NCI-H2029 (cell line): Measurements from ENCODE around the gene CCDC127.
"Not testable (repeated sequence)": the region's sequence is repeated elsewhere in the genome, so short reads cannot be mapped to it uniquely, and the experiment has no call there.

Experiments used
- DNase-seq: peaks from one replicate; lab custom pipeline; 2025; lab: John Stamatoyannopoulos, UW

Gene CCDC127, protein sequence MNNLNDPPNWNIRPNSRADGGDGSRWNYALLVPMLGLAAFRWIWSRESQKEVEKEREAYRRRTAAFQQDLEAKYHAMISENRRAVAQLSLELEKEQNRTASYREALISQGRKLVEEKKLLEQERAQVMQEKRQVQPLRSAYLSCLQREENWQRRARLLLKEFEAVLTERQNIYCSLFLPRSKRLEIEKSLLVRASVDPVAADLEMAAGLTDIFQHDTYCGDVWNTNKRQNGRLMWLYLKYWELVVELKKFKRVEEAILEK

DNA sequence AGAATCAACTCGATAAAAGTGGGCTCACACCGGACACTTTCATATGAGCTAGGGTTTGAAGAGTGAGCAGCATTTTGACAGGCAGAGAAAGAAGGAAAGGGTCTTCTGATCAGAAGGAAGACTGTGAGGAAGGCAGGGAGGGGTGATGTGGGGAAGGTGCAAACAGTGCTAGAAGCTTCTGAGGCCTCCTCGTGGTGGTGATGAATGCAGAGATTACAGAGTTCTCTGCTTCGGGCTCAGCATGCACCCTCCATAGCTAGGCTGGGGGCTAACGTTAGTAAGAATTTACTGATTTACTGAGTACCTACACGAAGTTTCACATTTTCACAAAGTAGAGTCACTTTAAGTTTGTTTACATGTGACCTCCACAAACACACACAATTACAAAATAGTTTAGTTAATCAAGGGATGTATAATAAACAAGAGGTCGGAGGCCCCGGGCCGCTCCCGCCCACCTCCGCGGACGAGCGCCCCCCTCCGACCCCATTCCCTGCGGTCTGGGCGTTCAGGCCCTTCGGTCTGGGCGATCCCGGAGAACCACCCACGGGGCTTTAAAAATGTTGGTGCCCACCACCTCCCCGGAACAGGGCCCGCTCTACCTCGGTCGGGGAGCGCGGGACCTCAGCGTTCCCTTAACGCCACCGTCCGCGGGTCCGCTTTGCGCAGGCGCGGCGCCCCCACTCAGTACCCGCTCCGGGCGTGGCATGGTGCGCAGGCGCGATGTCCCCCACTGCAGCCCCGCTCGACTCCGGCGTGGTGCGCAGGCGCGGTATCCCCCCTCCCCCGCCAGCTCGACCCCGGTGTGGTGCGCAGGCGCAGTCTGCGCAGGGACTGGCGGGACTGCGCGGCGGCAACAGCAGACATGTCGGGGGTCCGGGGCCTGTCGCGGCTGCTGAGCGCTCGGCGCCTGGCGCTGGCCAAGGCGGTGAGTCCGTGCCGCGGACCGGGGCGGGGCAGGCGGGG lies at the start of gene CCDC127, which contains the start of gene SDHA:
Gene CCDC127 (minus strand): TSS at position 660 of the 963 bp plus-strand sequence. CDS start 1,304 bp downstream, outside the sequence.
Gene SDHA (plus strand): TSS at position 827 of the 963 bp plus-strand sequence. CDS start 36 bp downstream, at position 863.
- peak; percentile 93 for DNase-seq

DNA sequence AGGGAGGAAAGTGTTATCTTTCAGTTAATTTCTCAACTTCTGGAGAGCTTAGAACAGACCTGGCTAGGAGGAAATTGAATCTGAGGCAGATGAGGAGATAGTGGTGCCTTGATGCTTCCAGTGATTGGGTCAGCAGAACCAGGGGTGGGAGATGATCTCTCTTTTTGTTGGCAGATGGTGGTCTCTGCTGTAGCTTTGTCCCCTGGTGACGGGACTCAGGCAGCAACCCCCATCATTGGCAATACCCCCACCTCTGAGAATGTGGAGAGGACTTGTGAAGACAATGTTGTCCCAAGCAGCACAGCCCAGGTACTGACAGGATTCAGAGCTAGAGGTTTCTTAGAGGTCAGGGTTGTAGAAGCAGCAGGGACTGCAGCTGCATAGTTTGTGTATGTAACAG lies 49.8 kb upstream of the CCDC127 start:
- no peak for DNase-seq

DNA sequence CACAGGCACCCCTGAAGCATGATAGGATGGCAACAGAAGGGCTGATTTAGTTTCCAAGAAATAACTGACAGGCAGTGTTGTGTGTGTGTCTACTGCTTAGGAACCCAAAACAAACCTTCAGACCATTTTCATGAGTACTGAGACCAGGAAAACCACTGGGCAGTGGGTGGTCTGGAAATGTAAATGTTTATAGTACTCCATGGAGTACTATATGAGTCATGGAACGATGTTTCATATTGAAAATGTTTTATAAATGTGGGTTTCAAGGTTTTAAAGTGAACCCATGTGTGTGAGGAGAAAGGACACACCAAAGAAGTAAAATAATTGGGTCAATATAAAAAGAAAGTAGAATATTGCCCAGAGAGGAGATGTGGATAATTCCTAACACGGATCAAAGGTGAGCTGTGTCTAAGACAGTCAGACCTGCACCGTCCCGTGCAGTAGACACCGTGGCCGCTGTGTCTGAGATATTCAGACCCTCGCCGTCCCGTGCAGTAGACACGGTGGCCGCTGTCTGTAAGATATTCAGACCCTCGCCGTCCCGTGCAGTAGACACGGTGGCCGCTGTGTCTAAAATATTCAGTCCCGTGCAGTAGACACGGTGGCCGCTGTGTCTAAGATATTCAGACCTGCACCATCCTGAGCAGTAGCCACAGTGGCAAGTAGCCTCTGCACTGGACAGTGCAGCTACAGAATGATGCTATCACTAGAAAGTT lies 48.5 kb upstream of the CCDC127 start:
- not testable (repeated sequence) for DNase-seq

DNA sequence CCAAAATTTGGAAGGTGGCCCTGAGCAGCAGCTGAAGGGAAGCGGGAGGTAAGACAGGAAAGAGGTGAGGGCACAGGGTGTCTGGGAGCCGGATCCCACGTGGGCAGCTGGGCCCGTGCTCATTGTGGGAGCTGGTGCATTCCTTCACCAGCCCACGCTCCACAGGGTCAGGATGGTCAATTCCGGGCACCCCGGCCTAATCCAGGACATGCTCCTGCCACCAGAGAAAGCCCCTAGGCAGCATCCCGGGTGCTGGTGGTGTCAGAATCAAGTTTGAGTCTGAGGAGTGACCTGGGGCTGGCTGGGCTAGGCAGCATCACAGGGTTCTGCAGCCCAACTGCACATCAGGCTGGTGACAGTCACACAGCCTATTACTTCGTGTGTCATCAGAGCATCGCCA lies 46.4 kb upstream of the CCDC127 start:
- no peak for DNase-seq

DNA sequence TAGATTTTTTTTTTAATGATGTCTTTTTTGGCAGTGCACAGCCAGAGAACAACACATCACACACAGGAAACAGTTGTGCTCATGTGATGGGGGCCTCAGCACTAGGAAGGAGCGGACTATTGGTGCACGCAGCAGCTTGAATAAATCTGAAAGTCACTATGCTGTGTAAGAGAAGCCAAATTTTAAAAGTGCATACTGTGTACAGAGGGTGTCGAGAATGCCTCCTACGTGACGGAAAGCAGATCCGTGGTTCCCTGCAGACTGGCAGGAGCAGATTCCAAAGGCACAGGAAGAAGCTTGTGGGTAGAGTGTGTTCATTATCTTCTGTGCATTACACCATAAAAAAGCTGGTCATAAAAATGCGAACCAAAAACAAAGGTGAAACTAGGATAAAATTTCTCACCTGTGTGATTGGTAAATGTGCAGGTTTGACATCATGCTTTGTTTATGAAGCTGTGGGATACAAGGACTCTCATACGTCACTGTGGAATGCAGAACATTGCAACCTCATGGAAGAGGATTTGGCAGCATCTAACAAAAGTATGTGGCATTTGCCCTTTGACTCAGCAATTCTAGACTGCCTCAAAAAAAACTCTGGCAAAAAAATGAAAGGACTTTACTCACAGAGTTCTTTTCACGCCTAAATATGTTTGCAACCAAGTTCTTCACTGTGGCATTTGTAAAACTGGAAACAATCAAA lies 45.5 kb upstream of the CCDC127 start:
- DNase-seq = not testable (repeated sequence)

DNA sequence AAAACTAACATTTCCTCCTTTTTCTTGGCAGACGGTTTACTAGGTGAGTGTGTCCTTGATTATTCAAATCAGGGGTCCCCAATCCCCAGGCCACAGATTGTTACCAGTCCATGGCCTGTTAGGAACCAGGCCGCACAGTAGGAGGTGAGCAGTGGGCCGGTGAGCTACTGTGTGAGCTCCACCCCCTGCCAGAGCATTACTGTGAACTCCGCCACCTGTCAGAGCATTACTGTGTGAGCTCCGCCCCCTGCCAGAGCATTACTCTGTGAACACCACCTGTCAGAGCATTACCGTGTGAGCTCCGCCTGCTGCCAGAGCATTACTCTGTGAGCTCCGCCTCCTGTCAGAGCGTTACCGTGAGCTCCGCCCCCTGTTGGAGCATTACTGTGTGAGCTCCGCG lies 39.2 kb upstream of the CCDC127 start:
- DNase-seq = no peak

DNA sequence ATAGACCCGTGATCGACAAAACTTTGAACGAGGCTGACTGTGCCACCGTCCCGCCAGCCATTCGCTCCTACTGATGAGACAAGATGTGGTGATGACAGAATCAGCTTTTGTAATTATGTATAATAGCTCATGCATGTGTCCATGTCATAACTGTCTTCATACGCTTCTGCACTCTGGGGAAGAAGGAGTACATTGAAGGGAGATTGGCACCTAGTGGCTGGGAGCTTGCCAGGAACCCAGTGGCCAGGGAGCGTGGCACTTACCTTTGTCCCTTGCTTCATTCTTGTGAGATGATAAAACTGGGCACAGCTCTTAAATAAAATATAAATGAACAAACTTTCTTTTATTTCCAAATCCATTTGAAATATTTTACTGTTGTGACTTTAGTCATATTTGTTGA lies 38.4 kb upstream of the CCDC127 start:
- not testable (repeated sequence) for DNase-seq

DNA sequence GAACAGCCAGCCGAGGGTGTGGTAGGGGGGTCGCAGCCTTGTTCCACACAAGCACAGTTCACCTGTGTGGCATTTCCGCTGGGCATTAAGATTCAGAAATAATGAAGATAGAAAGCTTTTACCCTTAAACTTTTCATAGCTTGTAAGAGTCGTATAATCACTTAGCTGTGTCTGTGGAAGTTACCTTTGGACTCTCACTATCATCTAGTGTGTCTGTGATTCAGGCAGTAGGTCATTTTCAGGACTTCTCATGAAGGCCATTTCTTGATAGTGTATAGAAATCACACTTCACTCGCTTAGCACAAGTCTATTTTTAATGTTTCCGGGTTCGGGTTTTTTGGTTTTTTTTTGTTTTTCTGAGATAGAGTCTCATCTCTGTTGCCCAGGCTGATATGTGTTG lies 37.2 kb upstream of the CCDC127 start:
- DNase-seq = not testable (repeated sequence)

DNA sequence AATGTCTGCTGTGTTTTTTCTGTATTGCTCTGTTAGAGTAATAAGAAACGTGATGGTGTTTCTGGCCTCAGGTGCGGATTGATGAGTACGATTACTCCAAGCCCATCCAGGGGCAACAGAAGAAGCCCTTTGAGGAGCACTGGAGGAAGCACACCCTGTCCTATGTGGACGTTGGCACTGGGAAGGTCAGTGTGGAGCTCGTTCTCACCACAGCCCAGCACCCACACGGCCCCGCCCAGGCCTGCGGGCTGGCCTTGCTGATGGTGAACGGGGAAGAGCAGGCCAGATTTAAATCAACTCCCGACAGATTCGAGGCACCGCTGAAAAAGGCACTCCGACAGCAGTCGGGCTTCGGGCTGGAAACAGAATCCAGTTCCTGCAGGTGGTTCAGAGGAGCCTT lies 36.4 kb upstream of the CCDC127 start:
- not testable (repeated sequence) for DNase-seq

DNA sequence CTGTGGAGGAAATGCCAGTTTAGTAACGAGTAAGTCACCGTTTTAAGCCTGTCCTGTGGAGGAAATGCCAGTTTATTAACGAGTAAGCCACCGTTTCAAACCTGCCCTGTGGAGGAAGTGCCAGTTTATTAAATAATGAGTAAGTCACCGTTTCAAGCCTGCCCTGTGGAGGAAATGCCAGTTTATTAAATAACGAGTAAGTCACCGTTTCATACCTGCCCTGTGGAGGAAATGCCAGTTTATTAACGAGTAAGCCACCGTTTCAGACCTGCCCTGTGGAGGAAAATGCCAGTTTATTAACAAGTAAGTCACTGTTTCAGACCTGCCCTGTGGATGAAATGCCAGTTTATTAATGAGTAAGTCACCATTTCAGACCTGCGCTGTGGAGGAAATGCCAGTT lies 34.6 kb upstream of the CCDC127 start:
- DNase-seq = peak; percentile 7

DNA sequence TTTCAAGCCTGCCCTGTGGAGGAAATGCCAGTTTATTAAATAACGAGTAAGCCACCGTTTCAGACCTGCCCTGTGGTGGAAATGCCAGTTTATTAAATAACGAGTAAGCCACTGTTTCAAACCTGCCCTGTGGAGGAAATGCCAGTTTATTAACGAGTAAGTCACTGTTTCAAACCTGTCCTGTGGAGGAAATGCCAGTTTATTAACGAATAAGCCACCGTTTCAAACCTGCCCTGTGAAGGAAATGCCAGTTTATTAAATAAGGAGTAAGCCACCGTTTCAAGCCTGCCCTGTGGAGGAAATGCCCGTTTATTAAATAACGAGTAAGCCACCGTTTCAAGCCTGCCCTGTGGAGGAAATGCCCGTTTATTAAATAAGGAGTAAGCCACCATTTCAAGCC lies 34.0 kb upstream of the CCDC127 start:
- peak; percentile 3 for DNase-seq

DNA sequence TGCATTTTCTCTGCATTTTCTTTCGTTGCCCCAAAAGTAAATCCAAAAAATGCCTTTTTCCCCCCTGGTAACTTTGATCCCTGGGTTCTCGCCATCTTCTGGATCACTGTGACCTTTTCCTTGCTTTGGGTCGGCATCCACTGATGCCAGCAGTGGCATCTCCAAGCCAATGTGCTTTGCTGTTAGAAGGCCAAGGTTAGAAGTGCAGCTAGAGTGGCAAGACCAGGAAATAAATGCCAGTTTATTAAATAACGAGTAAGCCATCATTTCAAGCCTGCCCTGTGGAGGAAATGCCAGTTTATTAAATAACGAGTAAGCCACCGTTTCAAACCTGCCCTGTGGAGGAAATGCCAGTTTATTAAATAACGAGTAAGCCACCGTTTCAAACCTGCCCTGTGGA lies 33.6 kb upstream of the CCDC127 start:
- DNase-seq = peak; percentile 30

DNA sequence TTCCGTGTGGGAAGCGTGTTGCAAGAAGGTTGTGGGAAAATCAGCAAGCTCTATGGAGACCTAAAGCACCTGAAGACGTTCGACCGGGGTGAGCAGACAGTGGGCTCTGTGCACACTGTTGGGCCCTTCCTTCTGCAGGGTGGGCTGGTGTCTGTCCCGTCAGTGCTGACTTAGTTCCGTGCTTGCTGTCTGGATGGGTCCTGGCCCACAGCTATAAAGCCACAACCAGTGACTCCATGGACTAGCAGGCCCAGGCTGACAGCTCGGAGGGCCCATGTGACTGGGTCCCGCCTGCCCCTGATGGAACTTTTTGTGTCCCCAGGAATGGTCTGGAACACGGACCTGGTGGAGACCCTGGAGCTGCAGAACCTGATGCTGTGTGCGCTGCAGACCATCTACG lies 33.1 kb upstream of the CCDC127 start:
- DNase-seq = not testable (repeated sequence)

DNA sequence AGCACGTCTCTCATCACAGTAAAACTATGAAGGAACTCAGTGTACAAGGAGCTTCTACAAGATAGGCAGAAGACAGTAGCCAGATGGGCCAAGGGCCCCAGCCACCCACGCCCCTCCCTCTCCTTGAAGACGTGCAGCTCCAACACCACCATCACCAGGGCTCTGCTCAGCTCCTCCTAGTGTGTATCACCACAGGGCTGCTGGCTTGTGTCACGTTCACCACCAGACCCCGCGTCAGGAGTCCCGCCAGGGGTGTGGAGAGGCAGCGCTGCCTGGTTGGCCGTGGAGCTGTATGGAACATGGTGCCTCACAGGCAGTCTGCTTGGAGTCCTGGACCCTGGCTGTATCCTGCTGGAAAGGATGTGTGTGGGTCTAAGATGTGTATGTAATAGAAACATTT lies 32.4 kb upstream of the CCDC127 start:
- DNase-seq = not testable (repeated sequence)

DNA sequence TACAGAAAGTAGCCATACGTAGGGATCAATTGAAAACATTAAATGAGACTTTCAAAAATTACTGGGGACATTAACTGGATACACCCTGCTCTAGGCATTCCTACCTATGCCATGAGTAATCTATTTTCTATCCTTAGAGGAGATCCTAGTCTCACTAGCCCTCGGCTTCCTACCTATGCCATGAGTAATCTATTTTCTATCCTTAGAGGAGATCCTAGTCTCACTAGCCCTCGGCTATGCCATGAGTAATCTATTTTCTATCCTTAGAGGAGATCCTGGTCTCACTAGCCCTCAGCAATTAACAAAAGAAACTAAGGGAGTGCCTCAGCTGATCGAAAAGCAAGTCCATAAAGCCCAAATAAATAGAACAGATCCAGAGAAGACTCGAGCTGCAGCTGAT lies 27.8 kb upstream of the CCDC127 start:
- not testable (repeated sequence) for DNase-seq

DNA sequence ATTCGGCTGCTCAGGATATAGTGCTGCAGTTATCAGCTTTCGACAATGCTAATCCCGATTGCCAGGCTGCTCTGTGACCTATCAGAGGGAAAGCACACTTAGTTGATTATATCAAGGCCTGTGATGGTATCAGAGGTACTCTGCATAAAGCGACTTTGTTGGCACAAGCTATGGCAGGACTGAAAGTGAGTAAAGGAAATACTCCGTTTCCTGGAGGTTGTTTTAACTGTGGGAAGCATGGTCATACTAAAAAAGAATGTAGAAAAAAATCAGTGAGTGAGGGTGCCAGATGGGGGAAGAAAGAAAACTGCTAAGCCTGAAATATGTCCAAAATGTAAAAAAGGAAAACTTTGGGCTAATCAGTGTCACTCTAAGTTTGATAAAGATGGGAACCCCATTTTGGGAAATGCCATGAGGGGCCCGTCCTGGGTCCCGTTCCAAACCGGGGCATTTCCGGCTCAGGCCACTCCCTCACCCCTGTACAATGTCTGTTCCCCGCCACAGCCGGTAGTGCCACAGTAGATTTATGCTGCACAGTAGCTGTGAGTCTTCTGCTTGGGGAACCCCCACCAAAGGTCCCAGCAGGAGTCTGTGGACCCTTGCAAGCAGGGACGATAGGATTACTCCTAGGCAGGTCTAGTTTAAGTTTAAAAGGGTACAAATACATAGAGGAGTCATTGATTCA lies 25.9 kb upstream of the CCDC127 start:
- not testable (repeated sequence) for DNase-seq

DNA sequence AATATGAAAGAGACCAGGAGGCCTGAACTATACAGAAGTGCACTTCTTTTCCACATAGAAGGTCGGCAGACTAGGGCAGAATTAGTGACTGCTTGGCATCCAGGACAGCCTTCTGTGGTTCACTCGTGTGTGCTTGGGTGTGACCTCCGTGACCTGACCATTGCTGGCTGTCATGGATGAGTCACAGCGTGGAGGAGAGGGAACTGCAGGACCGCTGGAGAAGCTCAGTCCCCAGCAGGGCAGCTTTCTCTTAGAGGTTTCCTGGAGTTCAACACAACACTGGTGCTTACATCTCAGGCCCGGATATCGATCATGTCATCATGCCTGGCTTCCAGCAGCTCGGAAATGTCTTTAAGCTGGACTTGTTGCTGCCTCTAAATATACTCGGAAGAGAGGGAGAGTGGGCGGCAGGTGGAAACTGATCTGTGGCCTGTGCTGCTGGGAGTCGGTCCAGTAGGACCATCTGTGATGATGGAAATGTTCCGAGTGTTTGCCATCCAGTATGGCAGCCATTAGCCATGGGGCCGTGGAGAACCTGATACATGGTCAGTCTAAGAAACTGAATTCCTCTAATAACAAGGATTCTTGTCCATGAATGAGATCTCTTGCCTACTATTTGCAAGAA lies 23.2 kb upstream of the CCDC127 start:
- DNase-seq = not testable (repeated sequence)

DNA sequence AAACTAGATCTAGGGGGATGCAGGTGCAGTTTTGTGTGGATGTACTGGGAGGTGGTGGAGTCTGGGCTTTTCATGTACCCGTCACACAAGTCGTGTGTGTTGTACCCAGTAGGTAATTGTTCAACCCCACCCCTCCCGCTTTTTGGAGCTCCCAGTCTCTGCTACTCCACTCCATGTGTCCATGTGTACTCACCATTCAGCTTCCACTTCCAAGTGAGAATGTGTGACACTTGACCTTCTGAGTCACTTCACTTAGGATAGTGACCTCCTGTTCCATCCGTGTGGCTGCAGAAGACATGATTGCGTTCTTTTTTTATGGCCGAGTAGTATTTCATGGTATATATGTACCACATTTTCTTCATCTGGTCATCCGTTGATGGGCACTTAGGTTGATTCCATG lies 22.6 kb upstream of the CCDC127 start:
- DNase-seq = not testable (repeated sequence)

DNA sequence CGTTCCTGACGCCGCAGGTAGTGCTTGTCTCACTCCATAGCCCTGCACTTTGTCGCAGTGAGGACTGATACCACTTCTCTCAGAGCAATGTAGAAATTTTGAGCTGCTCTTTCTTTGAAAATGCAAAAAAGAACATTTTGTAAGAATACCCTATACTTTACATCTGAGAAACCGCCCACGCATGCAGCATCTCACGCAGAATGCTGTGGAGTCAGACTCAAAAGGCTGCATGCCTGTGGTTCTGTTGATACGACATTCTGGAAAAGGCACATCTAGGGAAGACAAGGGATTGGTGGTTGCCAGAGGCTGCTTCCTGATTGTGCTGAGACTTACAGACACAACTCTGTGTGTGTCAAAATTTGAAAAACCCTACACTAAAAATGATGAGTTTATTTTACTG lies 20.0 kb upstream of the CCDC127 start:
- DNase-seq = not testable (repeated sequence)

DNA sequence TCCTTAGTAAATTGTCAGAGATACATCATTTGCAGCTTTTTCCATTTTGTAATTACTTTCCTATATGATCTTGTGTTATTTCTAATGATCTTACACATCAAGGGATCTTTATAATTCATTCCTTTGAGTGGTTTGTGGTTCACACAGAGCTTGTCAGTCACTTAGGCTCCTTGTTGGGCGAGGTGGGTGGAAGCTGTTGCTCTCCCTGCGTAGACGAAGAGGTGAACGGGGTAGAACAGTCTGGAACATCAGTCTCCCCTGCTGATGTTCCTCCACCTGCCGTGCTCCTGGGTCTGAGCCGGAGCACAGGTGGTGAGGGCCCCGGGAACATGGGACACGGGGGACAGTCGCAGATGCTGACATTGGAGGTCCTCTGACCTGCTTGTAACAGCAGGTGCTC lies 17.6 kb upstream of the CCDC127 start:
- DNase-seq = not testable (repeated sequence)

DNA sequence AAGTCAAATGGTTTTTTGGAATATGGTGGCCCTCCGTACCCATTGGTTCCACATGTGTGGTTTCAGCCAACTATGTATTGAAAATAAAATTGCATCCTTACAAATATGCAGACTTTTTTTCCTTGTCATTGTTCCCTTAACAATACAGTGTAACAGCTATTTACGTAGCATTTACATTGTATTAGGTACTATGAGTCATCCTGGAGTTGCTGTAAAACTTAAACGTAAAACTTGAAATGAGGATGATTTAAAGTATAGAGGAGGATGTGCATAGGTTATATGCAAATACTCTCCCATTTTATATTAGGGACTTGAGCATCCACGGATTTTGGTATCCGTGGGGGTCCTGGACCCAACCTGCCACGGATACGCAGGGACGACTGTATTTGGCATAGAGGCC lies 16.5 kb upstream of the CCDC127 start:
- DNase-seq = no peak
